HL-60 (cell line): ENCODE measurements around the gene EMP3.
"Not testable (repeated sequence)": the region's sequence is repeated elsewhere in the genome, so short reads cannot be mapped to it uniquely, and the experiment has no call there.

Experiments used
- DNase-seq, 2 experiments: peaks; one replicate each; pipeline ENCODE4 v3.0.0-alpha.2; 2010 to 2020; ENCODE audit warnings: low read depth in 1 of 2, low spot score in 1 of 2
- H3K27ac ChIP-seq: fragments of 250-450 bp; sonication (Bioruptor Pico); replicated peaks from 2 replicates; pipeline ENCODE4 v1.5.1; 2020; ENCODE audit warnings: mild to moderate bottlenecking, moderate library complexity
- H3K27me3 ChIP-seq: fragments of 250-450 bp; sonication (Bioruptor Pico); 2 replicates; pipeline ENCODE4 v1.5.1; 2021; ENCODE audit warnings: mild to moderate bottlenecking, moderate library complexity; ENCODE audit not compliant: insufficient read depth, poor library complexity, severe bottlenecking
- H3K4me3 ChIP-seq: replicated peaks from 2 replicates; pipeline ENCODE4 v1.5.1; 2011; ENCODE audit warnings: mild to moderate bottlenecking, control low read depth, low read length; ENCODE audit not compliant: insufficient read depth
- CTCF ChIP-seq: IDR thresholded peaks from one replicate; pipeline ENCODE4 v1.5.1; 2011; ENCODE audit warnings: low read length, control low read depth, inconsistent platforms; ENCODE audit not compliant: insufficient read depth
- GABPA ChIP-seq: IDR thresholded peaks from 2 replicates; pipeline ENCODE4 v1.6.1; 2012; ENCODE audit warnings: low read depth
- POLR2AphosphoS5 ChIP-seq: IDR thresholded peaks from 2 replicates; pipeline ENCODE4 v1.6.1; 2012; ENCODE audit warnings: low read depth
- SPI1 ChIP-seq: IDR thresholded peaks from 2 replicates; pipeline ENCODE4 v1.6.1; 2012; ENCODE audit warnings: low read depth, mild to moderate bottlenecking, borderline replicate concordance
- TF ChIP-seq, protein P1 (sequence below): IDR thresholded peaks from 2 replicates; pipeline ENCODE4 v1.6.1; 2012; ENCODE audit warnings: low read depth; ENCODE audit not compliant: insufficient replicate concordance

Gene EMP3

GRCh38 chr19:48310227-48310626, 15.1 kb upstream of the EMP3 start:
- Histone ChIP-seq H3K27me3 (no peaks in the 10 kb centered on the region), H3K4me3 (no peak overlapping the region), H3K27ac (no peak overlapping the region)
- TF ChIP-seq SPI1: no peak
- no peak for TF ChIP-seq CTCF
- TF ChIP-seq POLR2AphosphoS5: no peak
- TF ChIP-seq, protein P1, sequence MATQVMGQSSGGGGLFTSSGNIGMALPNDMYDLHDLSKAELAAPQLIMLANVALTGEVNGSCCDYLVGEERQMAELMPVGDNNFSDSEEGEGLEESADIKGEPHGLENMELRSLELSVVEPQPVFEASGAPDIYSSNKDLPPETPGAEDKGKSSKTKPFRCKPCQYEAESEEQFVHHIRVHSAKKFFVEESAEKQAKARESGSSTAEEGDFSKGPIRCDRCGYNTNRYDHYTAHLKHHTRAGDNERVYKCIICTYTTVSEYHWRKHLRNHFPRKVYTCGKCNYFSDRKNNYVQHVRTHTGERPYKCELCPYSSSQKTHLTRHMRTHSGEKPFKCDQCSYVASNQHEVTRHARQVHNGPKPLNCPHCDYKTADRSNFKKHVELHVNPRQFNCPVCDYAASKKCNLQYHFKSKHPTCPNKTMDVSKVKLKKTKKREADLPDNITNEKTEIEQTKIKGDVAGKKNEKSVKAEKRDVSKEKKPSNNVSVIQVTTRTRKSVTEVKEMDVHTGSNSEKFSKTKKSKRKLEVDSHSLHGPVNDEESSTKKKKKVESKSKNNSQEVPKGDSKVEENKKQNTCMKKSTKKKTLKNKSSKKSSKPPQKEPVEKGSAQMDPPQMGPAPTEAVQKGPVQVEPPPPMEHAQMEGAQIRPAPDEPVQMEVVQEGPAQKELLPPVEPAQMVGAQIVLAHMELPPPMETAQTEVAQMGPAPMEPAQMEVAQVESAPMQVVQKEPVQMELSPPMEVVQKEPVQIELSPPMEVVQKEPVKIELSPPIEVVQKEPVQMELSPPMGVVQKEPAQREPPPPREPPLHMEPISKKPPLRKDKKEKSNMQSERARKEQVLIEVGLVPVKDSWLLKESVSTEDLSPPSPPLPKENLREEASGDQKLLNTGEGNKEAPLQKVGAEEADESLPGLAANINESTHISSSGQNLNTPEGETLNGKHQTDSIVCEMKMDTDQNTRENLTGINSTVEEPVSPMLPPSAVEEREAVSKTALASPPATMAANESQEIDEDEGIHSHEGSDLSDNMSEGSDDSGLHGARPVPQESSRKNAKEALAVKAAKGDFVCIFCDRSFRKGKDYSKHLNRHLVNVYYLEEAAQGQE: no peak
- TF ChIP-seq GABPA: no peak
- DNase-seq: no peak

GRCh38 chr19:48311384-48311783, 14.0 kb upstream of the EMP3 start:
- no peaks in the 10 kb centered on the region for H3K27me3 ChIP-seq
- no peak for TF ChIP-seq CTCF
- no peak for TF ChIP-seq SPI1
- TF ChIP-seq GABPA: no peak
- no peak for TF ChIP-seq POLR2AphosphoS5
- TF ChIP-seq, protein P1: no peak
- no peak overlapping the region for H3K4me3 ChIP-seq
- no peak for DNase-seq
- no peak overlapping the region for H3K27ac ChIP-seq

- no peak for DNase-seq
- no peak overlapping the region for H3K4me3 ChIP-seq
- H3K27ac ChIP-seq: no peak overlapping the region
- no peaks in the 10 kb centered on the region for H3K27me3 ChIP-seq
- TF ChIP-seq GABPA (no peak), CTCF (no peak), SPI1 (no peak), POLR2AphosphoS5 (no peak)
- TF ChIP-seq, protein P1: no peak
Observed at GRCh38 chr19:48315712-48316111, 9.6 kb upstream of the EMP3 start.

- H3K27me3 ChIP-seq, DNase-seq, H3K4me3 ChIP-seq, H3K27ac ChIP-seq: not testable (repeated sequence)
Observed at GRCh38 chr19:48317708-48317960, 7.7 kb upstream of the EMP3 start.
